ENCODE results near the gene VPS13D. TPM values are rescaled to one million over a fixed set of nuclear protein-coding genes. Genes with fewer than 3 reads are reported as not detected.
A peak's percentile ranks its signal among the peaks of the same experiment; 100 is the strongest.

The VPS13D gene
- total RNA-seq, 2 donors from 2014 or later = 54.3 to 56.0 TPM

- no peak for TF ChIP-seq CTCF (IDR thresholded peaks at IDR 0.05)
- no peak overlapping the region for H3K4me3 ChIP-seq
- no peaks in the 10 kb centered on the region for H3K9me3 ChIP-seq
- peak overlapping the region in 1 of 2 donors; percentile 32 for H3K9ac ChIP-seq (ENCODE audit: low read depth in 2 of 2, low read length in 2 of 2)
- H3K4me1 ChIP-seq = peaks cover 23% of the 10 kb centered on the region
- H3K27ac ChIP-seq = peak overlapping the region; percentile 25
- H3K36me3 ChIP-seq = no peaks in the 10 kb centered on the region
- no peaks in the 10 kb centered on the region for H3K27me3 ChIP-seq
- DNase-seq = no peak
- intact Hi-C loops (cut with DNase I) = no loop called here
Observed at GRCh38 chr1:12472156-12472797, 242.4 kb downstream of the VPS13D start.

- TF ChIP-seq CTCF (IDR thresholded peaks at IDR 0.05) = no peak
- no peaks in the 10 kb centered on the region for H3K9me3 ChIP-seq
- H3K9ac ChIP-seq (ENCODE audit: low read depth in 2 of 2, low read length in 2 of 2) = peak overlapping the region in 1 of 2 donors; percentile 32
- no peaks in the 10 kb centered on the region for H3K36me3 ChIP-seq
- H3K27ac ChIP-seq = peak overlapping the region; percentile 25
- H3K27me3 ChIP-seq = no peaks in the 10 kb centered on the region
- H3K4me1 ChIP-seq = peaks cover 30% of the 10 kb centered on the region
- no peak overlapping the region for H3K4me3 ChIP-seq
- intact Hi-C loops (cut with DNase I) = no loop called here
- no peak for DNase-seq
Observed at GRCh38 chr1:12472798-12473551, 243.1 kb downstream of the VPS13D start.

DNA sequence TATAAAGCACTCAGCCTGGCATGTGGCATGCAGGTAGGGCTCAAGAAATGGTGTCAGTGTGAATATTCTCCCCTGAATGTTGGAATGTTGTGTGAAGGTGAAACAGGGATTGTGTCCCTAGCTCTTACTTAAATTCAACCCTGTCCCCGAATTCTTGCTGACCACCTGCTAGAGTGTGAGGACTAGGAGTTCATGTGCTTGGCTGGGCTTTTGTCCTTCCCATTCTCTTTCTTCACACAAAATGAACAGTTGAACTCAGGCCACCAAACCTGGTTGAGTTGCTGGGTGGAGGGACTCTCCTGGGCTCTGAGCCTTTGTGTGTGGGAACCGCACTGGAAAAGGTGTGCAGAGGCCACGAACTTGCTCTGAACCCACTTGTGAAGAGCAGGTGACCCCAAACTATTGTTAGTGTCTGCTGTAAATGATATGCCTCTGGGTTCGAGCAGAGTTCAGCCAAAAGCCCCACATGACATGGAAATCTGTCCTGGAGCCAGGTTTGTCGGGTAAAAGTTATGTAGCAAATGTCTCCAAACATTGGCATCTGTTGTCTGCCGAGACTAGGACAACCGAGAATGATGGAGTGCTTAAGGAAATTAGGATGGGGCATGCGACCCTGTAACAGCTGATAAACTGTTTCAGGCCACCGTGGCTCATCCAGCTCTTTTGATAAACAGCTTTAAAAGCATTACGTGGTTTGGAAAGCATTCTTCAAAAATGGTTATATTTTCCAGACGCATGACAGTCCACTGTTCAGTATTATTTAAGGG is 243.9 kb downstream of the VPS13D start:
- no peak for TF ChIP-seq CTCF (IDR thresholded peaks at IDR 0.05)
- peaks cover 36% of the 10 kb centered on the region for H3K4me1 ChIP-seq
- H3K4me3 ChIP-seq = no peak overlapping the region
- no peak overlapping the region for H3K27ac ChIP-seq
- no peaks in the 10 kb centered on the region for H3K27me3 ChIP-seq
- no peaks in the 10 kb centered on the region for H3K36me3 ChIP-seq
- intact Hi-C loops (cut with DNase I) = no loop called here
- no peak for DNase-seq
- no peak overlapping the region for H3K9ac ChIP-seq (ENCODE audit: low read depth in 2 of 2, low read length in 2 of 2)
- H3K9me3 ChIP-seq = no peaks in the 10 kb centered on the region

DNA sequence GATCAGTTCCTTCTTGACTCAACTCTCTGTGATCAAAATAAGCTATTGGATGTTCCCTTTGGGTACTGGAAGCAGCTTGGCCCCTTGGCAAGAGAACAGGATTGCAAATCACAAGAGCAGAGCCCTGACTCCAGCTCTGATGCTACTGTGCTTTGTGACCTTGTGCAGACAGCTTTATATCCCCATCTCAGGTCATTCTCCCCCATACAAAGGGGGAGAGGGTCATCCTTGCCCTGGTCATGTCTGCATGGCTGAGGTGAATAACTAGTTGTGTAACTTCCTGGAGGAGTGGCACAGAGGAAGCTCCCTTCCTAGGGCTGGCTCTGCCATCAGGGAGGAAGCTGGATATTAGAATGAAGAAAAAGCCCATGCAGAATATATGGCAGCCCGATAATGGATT is 245.3 kb downstream of the VPS13D start:
- Histone ChIP-seq H3K4me1 (peaks cover 46% of the 10 kb centered on the region), H3K4me3 (no peak overlapping the region), H3K36me3 (no peaks in the 10 kb centered on the region), H3K9ac (ENCODE audit: low read depth in 2 of 2, low read length in 2 of 2) (peak overlapping the region; percentile 33 to 52), H3K27ac (peak overlapping the region; percentile 91), H3K27me3 (no peaks in the 10 kb centered on the region), H3K9me3 (no peaks in the 10 kb centered on the region)
- DNase-seq = no peak
- intact Hi-C loops (cut with DNase I) = loop anchor here (5.0 kb wide), 2 partner anchors 52 to 63 kb away; no protein-coding TSS in a partner anchor
- no peak for TF ChIP-seq CTCF (IDR thresholded peaks at IDR 0.05)

DNA sequence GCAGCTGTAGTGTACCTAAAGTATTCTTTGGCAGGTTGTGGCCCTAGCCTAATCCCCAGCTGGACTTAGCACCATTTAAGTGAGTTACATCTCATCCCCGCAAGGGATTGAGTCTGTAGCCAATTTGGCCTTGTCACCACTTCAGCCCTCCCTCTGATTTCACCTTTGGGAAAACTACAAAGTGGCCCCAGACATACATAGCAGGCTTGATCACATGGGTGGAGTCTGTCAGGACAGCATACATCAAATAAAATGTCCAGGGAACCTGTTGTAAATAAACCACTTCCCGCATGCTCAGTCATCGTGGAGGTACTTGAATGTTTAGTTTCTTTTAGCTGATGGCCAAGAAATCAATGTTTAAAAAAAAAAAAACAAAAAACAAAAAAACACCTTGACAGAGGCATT is 245.7 kb downstream of the VPS13D start:
- DNase-seq = peak; percentile 67
- H3K36me3 ChIP-seq = no peaks in the 10 kb centered on the region
- no peak overlapping the region for H3K4me3 ChIP-seq
- TF ChIP-seq CTCF (IDR thresholded peaks at IDR 0.05) = no peak
- peak overlapping the region; percentile 33 to 52 for H3K9ac ChIP-seq (ENCODE audit: low read depth in 2 of 2, low read length in 2 of 2)
- H3K27me3 ChIP-seq = no peaks in the 10 kb centered on the region
- peak overlapping the region; percentile 91 for H3K27ac ChIP-seq
- peaks cover 50% of the 10 kb centered on the region for H3K4me1 ChIP-seq
- intact Hi-C loops (cut with DNase I) = loop anchor here (5.0 kb wide), 2 partner anchors 52 to 63 kb away; no protein-coding TSS in a partner anchor
- H3K9me3 ChIP-seq = no peaks in the 10 kb centered on the region

Measured in colonic mucosa (tissue), 4 donors.